GM13976 (cell line): ENCODE results near the gene ZFAND6.

Experiments
- DNase-seq: peaks from one replicate; pipeline ENCODE4 v3.0.0; 2012; ENCODE audit warnings: low spot score
- in situ Hi-C: fragments of 300-500 bp; cut with MboI; formaldehyde crosslinking; loops from one replicate; pipeline ENCODE4 v1.12.0; 2022; ENCODE audit warnings: low sequenced_read_pairs, mixed read lengths, inconsistent platforms; ENCODE audit not compliant: unreplicated experiment
- TF ChIP-seq, protein P1 (sequence below): IDR thresholded peaks from 2 replicates; pipeline ENCODE4 v1.5.1; 2012; ENCODE audit warnings: borderline replicate concordance, mild to moderate bottlenecking; ENCODE audit not compliant: insufficient read depth; ENCODE audit errors: extremely low read depth, missing control alignments, control extremely low read depth

ZFAND6 gene

DNA sequence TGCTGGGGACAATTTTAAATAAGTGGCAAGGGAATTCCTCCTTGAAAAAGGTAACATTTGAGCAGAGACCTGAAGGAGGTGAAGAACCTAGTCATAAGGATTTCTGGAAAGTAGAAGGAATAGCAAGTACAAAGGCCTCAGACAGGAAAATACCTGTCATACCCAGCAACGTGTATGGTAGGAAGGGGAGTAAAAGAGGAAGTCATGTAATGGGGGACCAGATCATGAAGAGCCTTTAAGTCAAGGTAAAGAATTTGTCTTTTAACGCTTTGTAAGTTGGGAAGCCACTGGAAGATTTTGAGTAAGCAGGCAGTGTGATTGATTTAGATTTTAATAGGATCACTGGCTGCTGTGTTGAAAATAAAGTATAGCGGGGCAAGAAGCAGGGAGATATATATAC is 49.9 kb downstream of the ZFAND6 start:
- DNase-seq = no peak
- TF ChIP-seq, protein P1, sequence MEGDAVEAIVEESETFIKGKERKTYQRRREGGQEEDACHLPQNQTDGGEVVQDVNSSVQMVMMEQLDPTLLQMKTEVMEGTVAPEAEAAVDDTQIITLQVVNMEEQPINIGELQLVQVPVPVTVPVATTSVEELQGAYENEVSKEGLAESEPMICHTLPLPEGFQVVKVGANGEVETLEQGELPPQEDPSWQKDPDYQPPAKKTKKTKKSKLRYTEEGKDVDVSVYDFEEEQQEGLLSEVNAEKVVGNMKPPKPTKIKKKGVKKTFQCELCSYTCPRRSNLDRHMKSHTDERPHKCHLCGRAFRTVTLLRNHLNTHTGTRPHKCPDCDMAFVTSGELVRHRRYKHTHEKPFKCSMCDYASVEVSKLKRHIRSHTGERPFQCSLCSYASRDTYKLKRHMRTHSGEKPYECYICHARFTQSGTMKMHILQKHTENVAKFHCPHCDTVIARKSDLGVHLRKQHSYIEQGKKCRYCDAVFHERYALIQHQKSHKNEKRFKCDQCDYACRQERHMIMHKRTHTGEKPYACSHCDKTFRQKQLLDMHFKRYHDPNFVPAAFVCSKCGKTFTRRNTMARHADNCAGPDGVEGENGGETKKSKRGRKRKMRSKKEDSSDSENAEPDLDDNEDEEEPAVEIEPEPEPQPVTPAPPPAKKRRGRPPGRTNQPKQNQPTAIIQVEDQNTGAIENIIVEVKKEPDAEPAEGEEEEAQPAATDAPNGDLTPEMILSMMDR = no peak
- in situ Hi-C loops = no loop called here

DNA sequence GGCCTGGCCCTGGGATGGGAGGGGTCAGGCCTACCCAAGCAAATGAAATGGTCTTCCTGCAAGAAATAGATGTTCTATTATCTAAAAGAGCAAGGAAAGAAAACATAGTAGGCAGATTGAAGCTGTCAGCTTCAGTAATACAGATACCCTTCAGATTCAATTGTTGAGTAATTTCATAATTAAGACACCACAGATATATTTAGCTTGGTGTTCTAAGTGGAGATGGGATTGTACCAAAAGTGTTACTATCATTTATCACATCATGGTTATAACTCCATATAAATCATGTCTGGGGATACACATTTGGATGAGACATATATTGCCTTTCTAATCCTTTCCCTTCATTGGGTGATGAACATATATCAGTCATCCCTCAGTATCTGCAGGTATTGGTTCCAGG is 51.4 kb downstream of the ZFAND6 start:
- DNase-seq = no peak
- in situ Hi-C loops = no loop called here
- TF ChIP-seq, protein P1 = no peak

DNA sequence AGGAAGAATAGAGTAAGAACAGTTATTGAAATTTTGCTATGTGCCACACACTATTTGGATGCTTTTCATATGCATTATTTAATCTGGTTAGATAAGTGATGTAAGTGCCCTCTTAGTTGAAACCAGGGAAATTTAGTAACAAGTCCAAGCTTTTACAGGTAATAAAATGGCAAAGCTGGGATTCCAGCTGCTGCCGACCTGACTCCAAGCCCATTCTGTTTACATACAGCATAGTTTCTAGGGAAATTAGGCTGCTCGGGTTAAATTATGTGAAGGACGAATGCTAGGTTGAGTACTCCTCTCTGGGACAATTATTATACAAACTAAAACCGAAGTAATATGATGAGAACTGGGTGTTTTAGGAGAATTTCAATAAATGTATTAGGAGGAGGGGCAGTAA is 54.6 kb downstream of the ZFAND6 start:
- TF ChIP-seq, protein P1 = no peak
- in situ Hi-C loops = no loop called here
- no peak for DNase-seq

DNA sequence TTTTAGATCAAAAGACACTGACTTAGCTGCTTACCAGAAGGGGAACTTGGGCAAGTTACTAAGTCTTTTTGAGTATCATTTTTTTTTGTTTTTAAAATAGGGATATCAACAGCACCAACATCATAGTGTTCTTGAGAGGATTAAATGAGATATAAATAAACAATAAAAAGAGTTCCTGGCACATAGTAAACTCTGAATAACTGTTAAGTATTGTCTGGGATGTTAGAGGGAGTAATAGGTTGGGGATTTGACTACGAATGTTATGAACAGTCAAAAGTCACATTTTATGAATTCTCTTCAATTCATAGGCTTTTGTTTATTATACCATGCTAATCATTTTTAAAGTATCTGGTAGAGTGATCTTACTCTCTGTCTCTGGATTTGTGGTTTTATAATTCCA is 55.5 kb downstream of the ZFAND6 start:
- DNase-seq = no peak
- in situ Hi-C loops = no loop called here
- TF ChIP-seq, protein P1 = no peak

DNA sequence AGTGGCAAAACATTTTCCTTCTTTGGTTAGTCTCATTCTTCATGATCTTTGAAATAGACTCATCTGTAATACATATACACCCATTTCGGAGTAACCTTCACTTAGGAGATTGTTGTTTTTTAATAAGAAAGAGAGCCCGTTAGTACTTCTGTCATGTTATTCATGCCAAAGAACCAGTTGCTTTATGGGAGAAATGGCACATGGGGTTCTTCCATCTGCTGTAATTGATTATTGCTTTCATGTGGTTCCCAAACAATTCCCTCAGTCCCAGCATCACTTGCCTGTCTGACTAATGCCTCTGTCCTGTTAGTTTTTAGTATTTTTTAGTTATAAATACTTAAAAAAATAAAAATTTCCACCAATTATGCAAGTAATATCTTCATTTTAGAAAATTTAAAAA is 59.5 kb downstream of the ZFAND6 start:
- TF ChIP-seq, protein P1 = no peak
- in situ Hi-C loops = no loop called here

DNA sequence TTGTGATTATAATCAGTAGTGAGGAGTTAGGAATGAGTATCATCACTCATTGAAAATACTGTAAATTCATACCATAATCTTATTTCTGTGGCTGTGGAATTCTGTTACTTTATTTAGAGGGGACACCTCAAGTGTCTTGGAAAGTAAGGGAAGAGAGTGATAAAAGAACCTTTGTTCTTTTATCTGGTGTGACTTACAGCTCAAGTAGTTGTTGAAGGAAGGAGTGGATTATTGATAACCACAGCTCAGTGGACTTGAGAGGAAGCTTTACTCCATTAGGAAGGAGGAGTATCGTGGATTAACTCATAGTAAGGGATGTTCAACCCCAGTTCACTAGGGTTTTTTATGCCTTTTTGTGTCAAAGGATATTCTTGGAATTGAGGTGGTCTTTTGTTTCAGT is 61.2 kb downstream of the ZFAND6 start:
- no peak for DNase-seq
- TF ChIP-seq, protein P1 = no peak
- in situ Hi-C loops = no loop called here

More for the DNA sequence above, 59.5 kb downstream of the ZFAND6 start:
- no peak for DNase-seq

DNA sequence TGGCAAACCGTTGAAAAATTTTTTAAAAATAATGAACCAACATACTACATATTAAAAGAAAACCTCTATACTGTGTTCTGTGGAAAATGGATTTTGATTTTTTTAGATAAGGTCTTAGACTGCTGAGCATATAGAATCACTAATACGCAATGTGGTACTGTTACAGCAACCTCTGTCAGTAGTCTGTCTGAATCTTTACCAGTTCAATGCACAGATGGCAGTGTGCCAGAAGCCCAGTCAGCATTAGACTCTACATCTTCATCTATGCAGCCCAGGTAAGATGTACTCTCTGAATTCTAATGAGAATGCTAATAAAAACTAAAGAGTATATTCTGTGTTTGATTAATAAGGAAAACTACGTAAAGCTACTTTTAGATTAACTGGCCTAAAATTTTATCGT is 62.1 kb downstream of the ZFAND6 start:
- in situ Hi-C loops = no loop called here
- TF ChIP-seq, protein P1 = no peak
- no peak for DNase-seq
